SH-SY5Y (cell line): ENCODE data around the gene MEGF6.

Source experiments
- GATA2 ChIP-seq: IDR thresholded peaks from 2 replicates; pipeline ENCODE4 v1.6.1; 2011; ENCODE audit warnings: mild to moderate bottlenecking, low read depth, low read length
- GATA3 ChIP-seq: IDR thresholded peaks from 2 replicates; pipeline ENCODE4 v1.6.1; 2011; ENCODE audit warnings: low read depth, mild to moderate bottlenecking, low read length, moderate library complexity

DNA sequence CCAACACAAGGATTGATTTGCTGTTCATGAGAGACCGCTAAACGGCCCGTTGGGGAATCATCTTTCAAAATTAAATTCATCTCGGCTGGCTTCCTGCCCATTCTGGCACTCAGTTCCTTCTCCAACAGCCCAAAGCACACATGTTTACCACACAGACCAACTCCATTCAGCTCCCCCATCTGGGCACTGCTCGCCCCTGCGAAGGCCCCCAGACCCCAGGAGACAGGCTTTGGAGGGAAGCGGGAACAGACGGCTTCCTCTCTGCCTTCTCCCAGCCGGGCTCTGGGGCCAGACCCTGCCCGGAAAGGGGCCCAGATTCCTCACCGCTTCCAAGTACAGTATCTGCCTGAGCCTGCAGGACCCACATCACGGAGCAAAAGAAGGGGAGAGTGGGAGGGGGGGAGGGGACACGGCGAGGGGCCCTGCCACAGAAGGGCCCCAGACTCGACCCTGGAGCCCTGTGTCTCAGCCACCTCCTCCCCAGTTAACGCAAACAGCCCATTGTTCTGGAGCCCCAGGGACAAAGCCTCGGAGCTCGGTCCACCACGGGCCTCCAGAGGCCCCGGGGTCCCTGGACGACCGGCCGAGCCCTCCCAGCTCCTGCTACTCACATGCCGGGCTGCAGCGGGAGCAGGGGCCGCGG is 660 bp downstream of the MEGF6 start:
- TF ChIP-seq GATA3, result no peak
- TF ChIP-seq GATA2, result no peak
